CD8-positive, alpha-beta memory T cell (primary cell): ENCODE measurements around the gene MORF4L2. TPM values are rescaled to one million over a fixed set of nuclear protein-coding genes. Genes with fewer than 3 reads are reported as not detected.

Experiments used
- CTCF ChIA-PET: fragments of 350-600 bp; sonication (Branson Sonifier 250); formaldehyde crosslinking; loops from one replicate; lab custom pipeline; 2021; ENCODE audit warnings: antibody characterized with exemption; lab: Charles Lee
- POLR2A ChIA-PET: fragments of 350-600 bp; sonication (Branson Sonifier 250); formaldehyde crosslinking; loops from one replicate; lab custom pipeline; 2021; ENCODE audit warnings: antibody characterized with exemption; lab: Charles Lee
- DNase-seq, 5 donors: peaks; one replicate each; pipeline versions ENCODE4 v3.0.0 to v3.0.0-alpha.2; 2020 to 2022; ENCODE audit warnings: mixed read lengths in 1 of 5
- H3K27ac ChIP-seq: one replicate; pipeline ENCODE4 v1.7.0; 2013; ENCODE audit warnings: low read depth, mild to moderate bottlenecking, low read length, moderate library complexity
- H3K27me3 ChIP-seq: 2 replicates; pipeline ENCODE4 v1.7.0; 2013; ENCODE audit warnings: low read length, mild to moderate bottlenecking; ENCODE audit not compliant: insufficient read depth, poor library complexity, severe bottlenecking
- H3K36me3 ChIP-seq: 2 replicates; pipeline ENCODE4 v1.7.0; 2013; ENCODE audit warnings: mild to moderate bottlenecking, low read length, moderate library complexity; ENCODE audit not compliant: insufficient read depth
- H3K4me1 ChIP-seq: 2 replicates; pipeline ENCODE4 v1.7.0; 2013; ENCODE audit warnings: mild to moderate bottlenecking, low read length, moderate library complexity; ENCODE audit not compliant: insufficient read depth
- H3K4me3 ChIP-seq: 2 replicates; pipeline ENCODE4 v1.7.0; 2013; ENCODE audit warnings: mild to moderate bottlenecking, low read length
- H3K9me3 ChIP-seq: 2 replicates; pipeline ENCODE4 v1.7.0; 2013; ENCODE audit warnings: mild to moderate bottlenecking, low read length
- H3K27ac Mint-ChIP-seq, 8 donors: one replicate each; pipeline ENCODE4 v1.8.0; 2020 to 2021; ENCODE audit warnings: mixed read lengths in 8 of 8, mild to moderate bottlenecking in 6 of 8, inconsistent platforms in 3 of 8, moderate library complexity in 3 of 8
- H3K27me3 Mint-ChIP-seq, 2 donors: one replicate each; pipeline ENCODE4 v1.8.0; 2020 to 2021; ENCODE audit warnings: mixed read lengths in 2 of 2, mild to moderate bottlenecking in 1 of 2, moderate library complexity in 1 of 2
- H3K36me3 Mint-ChIP-seq, 3 donors: one replicate each; pipeline ENCODE4 v1.8.0; 2020 to 2021; ENCODE audit warnings: mixed read lengths in 3 of 3, inconsistent platforms in 1 of 3, mild to moderate bottlenecking in 1 of 3
- H3K4me1 Mint-ChIP-seq, 3 donors: one replicate each; pipeline ENCODE4 v1.8.0; 2020 to 2021; ENCODE audit warnings: mixed read lengths in 3 of 3, inconsistent platforms in 1 of 3, mild to moderate bottlenecking in 1 of 3
- H3K4me3 Mint-ChIP-seq, 7 donors: one replicate each; pipeline ENCODE4 v1.8.0; 2020 to 2021; ENCODE audit warnings: mixed read lengths in 7 of 7, mild to moderate bottlenecking in 6 of 7, moderate library complexity in 4 of 7, inconsistent platforms in 2 of 7
- H3K9me3 Mint-ChIP-seq, 5 donors: one replicate each; pipeline ENCODE4 v1.8.0; 2020 to 2022; ENCODE audit warnings: mixed read lengths in 5 of 5, mild to moderate bottlenecking in 3 of 5, moderate library complexity in 2 of 5, inconsistent platforms in 1 of 5
- polyA plus RNA-seq: library from polyadenylated mRNA; unstranded; fragments of 300-500 nt; fragmentation: Illumina TruSeq; gene quantifications from one replicate; pipeline ENCODE4 v1.2.3, GENCODE V29; 2021
- total RNA-seq, 2 experiments: library from RNA; stranded (reverse); gene quantifications; one replicate each; pipeline ENCODE4 v1.2.3, GENCODE V29; 2021

Gene MORF4L2
- total and polyA plus RNA-seq, 3 experiments from 2014 or later = 80.8 to 202 (median 198) TPM

DNA sequence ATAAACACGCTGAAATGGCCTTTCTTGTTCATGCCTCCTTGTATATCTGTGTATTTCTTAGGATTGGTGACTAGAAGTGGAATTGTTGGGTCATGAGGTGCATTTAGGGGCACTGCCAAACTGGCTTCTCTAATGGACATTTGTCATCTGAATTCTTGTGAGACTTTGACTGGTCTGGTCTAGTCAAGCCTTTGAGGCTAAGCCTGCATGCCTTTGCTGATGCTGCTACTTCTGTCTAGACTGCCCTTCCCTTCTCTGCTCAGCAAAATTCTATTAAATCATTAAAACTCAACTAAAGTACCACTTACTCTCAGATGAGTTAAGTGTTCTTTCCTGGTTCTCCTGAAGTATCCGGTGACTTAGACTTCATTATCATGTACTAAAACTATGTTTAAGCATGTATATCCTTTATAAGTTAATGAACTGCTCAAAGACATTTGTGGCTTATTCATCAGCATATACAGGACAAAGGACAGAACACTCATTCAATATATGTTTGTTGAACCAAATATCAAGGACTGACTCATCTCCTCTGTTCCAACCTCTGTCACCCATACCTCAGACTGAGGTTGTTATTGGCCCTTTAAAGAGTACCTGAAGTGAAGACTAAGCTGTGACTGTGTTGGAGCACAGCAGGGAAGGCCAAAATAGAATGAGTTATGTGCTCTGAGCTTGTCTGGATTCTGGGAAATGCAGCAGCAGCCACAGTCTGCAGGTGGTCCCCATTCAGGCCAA, 48.7 kb downstream of the MORF4L2 start:
- H3K27me3 ChIP-seq = no peaks in the 10 kb centered on the region
- H3K9me3 ChIP-seq = no peaks in the 10 kb centered on the region
- no peak overlapping the region for H3K27ac ChIP-seq
- no peaks in the 10 kb centered on the region for H3K4me1 ChIP-seq
- no peaks in the 10 kb centered on the region for H3K36me3 ChIP-seq
- CTCF ChIA-PET = no interaction called here
- Mint-ChIP-seq H3K36me3 (no peaks in the 10 kb centered on the region), H3K27ac (no peak overlapping the region), H3K4me1 (no peaks in the 10 kb centered on the region), H3K27me3 (peaks cover 6 to 7% of the 10 kb centered on the region in 2 donors), H3K9me3 (no peaks in the 10 kb centered on the region), H3K4me3 (no peak overlapping the region)
- DNase-seq = no peak
- POLR2A ChIA-PET = no interaction called here
- no peak overlapping the region for H3K4me3 ChIP-seq

DNA sequence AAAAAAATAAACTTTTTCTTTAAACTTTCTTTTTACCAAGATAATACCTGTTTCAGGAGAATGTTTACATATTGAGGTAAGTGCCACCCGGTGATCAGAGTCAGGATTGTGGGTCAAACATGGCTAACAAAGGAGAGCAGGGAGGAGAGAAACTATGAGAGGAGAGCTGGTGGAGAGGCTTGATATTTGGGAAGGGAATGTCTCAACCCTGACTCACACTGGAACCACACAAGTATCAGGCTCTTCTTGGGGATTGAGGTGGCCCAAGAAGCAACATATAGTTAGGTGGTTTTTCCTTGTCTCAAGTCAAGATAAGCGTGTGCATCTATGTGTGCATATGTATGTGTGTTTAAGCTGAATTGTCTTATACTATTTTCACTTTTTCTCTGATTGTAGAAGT, 51.1 kb downstream of the MORF4L2 start:
- Histone ChIP-seq H3K27ac (no peak overlapping the region), H3K4me1 (no peaks in the 10 kb centered on the region), H3K27me3 (no peaks in the 10 kb centered on the region), H3K4me3 (no peak overlapping the region), H3K36me3 (no peaks in the 10 kb centered on the region), H3K9me3 (no peaks in the 10 kb centered on the region)
- no peak overlapping the region for H3K27ac Mint-ChIP-seq
- H3K36me3 Mint-ChIP-seq = no peaks in the 10 kb centered on the region
- ChIA-PET POLR2A (no interaction called here), CTCF (no interaction called here)
- no peak for DNase-seq
- H3K27me3 Mint-ChIP-seq = peaks cover 0 to 5% of the 10 kb centered on the region in 2 donors
- H3K4me3 Mint-ChIP-seq = no peak overlapping the region
- no peaks in the 10 kb centered on the region for H3K9me3 Mint-ChIP-seq
- H3K4me1 Mint-ChIP-seq = no peaks in the 10 kb centered on the region

DNA sequence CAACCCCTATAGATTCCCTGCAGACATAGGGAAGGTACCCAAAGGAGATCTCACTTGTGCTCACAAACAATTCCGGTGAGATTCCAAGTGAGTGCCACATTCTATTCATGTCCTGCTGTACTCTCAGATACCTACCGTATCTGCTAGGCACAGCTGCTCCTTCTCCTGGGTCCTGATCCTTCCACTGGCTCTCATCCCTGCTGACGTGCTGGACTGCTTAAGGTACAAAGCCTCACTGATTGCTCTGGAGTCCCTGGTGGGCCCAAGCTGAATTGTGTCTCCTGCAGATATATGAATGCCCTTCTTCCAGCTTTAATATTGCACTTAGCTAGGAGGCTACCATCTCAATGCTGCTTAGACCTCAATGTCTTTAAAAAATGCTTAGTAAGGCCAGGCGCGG, 55.4 kb downstream of the MORF4L2 start:
- no peak overlapping the region for H3K27ac ChIP-seq
- H3K27ac Mint-ChIP-seq = no peak overlapping the region
- no peak overlapping the region for H3K4me3 ChIP-seq
- H3K36me3 ChIP-seq = no peaks in the 10 kb centered on the region
- peaks cover 0 to 11% of the 10 kb centered on the region in 2 donors for H3K27me3 Mint-ChIP-seq
- ChIA-PET POLR2A (no interaction called here), CTCF (interaction anchor here (1.1 kb wide), 1 partner anchor 55 kb away, joined by 3 read pairs; the partner anchor contains the start of gene MORF4L2)
- H3K4me3 Mint-ChIP-seq = no peak overlapping the region
- H3K9me3 Mint-ChIP-seq = no peaks in the 10 kb centered on the region
- no peak for DNase-seq
- no peaks in the 10 kb centered on the region for H3K9me3 ChIP-seq
- H3K4me1 Mint-ChIP-seq = peaks cover 12 to 19% (median 14%) of the 10 kb centered on the region in 3 donors
- peaks cover 4% of the 10 kb centered on the region for H3K4me1 ChIP-seq
- H3K36me3 Mint-ChIP-seq = peaks cover 0 to 5% (median 0%) of the 10 kb centered on the region in 3 donors
- H3K27me3 ChIP-seq = no peaks in the 10 kb centered on the region

DNA sequence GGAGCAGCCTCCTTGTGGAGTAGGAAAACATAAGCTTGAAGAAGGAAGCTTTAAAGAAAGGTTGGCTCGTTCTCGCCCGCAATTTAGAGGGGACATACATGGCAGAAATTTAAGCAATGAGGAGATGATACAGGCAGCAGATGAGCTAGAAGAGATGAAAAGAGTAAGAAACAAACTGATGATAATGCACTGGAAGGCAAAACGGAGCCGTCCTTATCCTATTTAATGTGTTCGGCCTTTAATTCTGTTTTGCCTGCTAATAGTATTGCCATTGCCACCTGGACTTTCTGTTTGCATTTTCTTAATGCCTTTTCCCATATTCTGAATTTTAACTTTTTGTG, 56.4 kb downstream of the MORF4L2 start:
- no peak for DNase-seq
- H3K36me3 ChIP-seq = no peaks in the 10 kb centered on the region
- Mint-ChIP-seq H3K4me1 (peaks cover 12 to 19% (median 14%) of the 10 kb centered on the region in 3 donors), H3K9me3 (no peaks in the 10 kb centered on the region), H3K27me3 (peaks cover 0 to 8% of the 10 kb centered on the region in 2 donors), H3K4me3 (peak overlapping the region; percentile 84 to 94 (median 88)), H3K27ac (peak overlapping the region in 2 of 8 donors; percentile 8 to 96), H3K36me3 (peaks cover 0 to 5% (median 0%) of the 10 kb centered on the region in 3 donors)
- H3K9me3 ChIP-seq = no peaks in the 10 kb centered on the region
- H3K4me3 ChIP-seq = peak overlapping the region; percentile 82
- POLR2A ChIA-PET = no interaction called here
- CTCF ChIA-PET = interaction anchor here (1.1 kb wide), 1 partner anchor 56 kb away, joined by 3 read pairs; the partner anchor contains the start of gene MORF4L2
- H3K4me1 ChIP-seq = peaks cover 4% of the 10 kb centered on the region
- no peak overlapping the region for H3K27ac ChIP-seq
- H3K27me3 ChIP-seq = no peaks in the 10 kb centered on the region

DNA sequence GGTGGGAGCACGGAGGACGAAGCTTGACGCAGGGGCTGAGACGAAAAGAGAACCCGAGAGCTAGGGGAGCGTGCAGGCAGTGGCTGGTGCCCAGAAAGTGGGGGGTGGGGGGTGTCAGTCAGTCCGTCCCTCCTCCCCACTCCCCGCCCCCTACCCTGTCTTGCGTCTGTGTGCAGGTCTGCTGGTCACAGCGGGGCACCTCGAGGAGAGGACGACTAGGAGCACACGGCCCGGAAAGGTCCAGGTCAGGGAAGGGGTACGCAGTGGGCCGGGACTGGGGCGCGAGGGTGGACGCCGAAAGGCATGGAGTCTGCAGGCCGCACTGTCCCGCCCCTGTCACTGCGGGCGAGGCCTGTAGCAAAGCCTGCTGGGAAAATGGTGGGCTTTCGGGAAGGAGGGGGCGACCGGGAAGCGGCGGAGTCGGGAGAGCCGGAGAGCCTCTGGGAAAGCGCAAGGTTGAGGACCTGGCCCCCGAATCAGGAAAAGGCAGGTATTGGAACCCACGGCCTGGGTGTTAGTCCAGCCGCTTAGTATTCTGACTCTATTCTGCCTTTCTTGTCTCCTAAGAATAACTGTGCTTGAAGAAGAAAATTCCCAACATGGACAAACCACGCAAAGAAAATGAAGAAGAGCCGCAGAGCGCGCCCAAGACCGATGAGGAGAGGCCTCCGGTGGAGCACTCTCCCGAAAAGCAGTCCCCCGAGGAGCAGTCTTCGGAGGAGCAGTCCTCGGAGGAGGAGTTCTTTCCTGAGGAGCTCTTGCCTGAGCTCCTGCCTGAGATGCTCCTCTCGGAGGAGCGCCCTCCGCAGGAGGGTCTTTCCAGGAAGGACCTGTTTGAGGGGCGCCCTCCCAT, 57.0 kb downstream of the MORF4L2 start:
- Histone ChIP-seq H3K27me3 (no peaks in the 10 kb centered on the region), H3K4me3 (peak overlapping the region; percentile 82), H3K9me3 (no peaks in the 10 kb centered on the region), H3K4me1 (peaks cover 4% of the 10 kb centered on the region), H3K36me3 (no peaks in the 10 kb centered on the region), H3K27ac (peak overlapping the region; percentile 70)
- peak overlapping the region; percentile 77 to 96 (median 89) for H3K27ac Mint-ChIP-seq
- ChIA-PET CTCF (no interaction called here), POLR2A (no interaction called here)
- H3K4me1 Mint-ChIP-seq = peaks cover 12 to 19% (median 14%) of the 10 kb centered on the region in 3 donors
- peak in 3 of 5 donors; percentile 2 to 44 (median 26) for DNase-seq
- peaks cover 0 to 5% (median 0%) of the 10 kb centered on the region in 3 donors for H3K36me3 Mint-ChIP-seq
- peaks cover 0 to 7% of the 10 kb centered on the region in 2 donors for H3K27me3 Mint-ChIP-seq
- no peaks in the 10 kb centered on the region for H3K9me3 Mint-ChIP-seq
- peak overlapping the region; percentile 84 to 94 (median 88) for H3K4me3 Mint-ChIP-seq

DNA sequence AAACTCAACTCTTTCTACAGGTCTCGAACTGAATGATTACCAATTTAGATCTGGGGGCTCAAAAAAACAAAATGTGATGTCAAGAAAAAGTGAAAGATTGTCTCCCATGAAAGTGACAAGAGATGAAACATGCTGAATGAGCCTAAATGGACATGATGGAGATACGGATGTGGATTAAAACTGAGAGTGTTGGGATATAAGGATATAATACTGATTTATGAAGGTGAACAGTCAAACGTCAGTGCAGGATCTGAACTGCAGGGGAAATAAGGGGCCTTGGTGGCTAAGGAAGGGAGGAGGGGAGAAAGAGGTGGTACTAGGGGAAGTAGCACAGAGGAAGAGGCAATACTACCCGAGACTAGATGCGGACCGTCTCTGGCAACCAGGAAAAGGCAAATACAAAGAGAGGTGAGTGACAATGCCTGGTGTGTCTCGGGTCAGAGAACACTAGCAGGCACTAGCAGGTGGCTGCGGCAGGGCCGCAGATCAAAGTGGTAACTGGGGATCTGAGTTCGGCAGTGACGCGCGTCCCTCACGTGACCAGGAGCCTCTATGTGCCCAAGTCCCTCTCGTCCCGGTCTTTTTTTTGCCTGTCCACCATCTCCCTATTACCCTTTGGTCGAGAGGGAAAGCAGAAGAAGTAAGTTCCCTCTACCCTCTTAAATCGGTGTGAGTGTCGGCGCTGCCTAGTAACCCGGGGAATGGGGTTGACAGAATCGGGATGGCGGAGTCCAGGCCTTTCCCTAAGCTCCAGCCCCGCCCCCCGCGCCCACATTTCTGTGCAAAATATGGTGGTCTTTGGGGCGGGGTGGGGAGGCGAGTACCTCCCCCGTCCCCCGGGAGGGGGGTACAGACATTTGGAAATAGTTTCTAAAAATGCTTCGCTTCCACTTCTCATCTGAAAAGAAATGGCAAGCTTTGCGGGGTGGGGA, 57.8 kb downstream of the MORF4L2 start, which contains the start of gene TCEAL1:
TSS of gene TCEAL1 (plus strand) at position 590 of the 932 bp plus-strand sequence. CDS start 942 bp downstream, outside the sequence.
- Histone ChIP-seq H3K4me3 (peak within 1 kb of the TSS; percentile 82), H3K9me3 (no peaks in the 10 kb centered on the region), H3K27me3 (no peaks in the 10 kb centered on the region), H3K36me3 (no peaks in the 10 kb centered on the region), H3K4me1 (peaks cover 4% of the 10 kb centered on the region), H3K27ac (peak within 1 kb of the TSS; percentile 70)
- CTCF ChIA-PET = no interaction called here
- POLR2A ChIA-PET = no interaction called here
- H3K4me3 Mint-ChIP-seq = peak within 1 kb of the TSS; percentile 84 to 94 (median 88)
- H3K36me3 Mint-ChIP-seq = peaks cover 0 to 5% (median 0%) of the 10 kb centered on the region in 3 donors
- peaks cover 0 to 7% of the 10 kb centered on the region in 2 donors for H3K27me3 Mint-ChIP-seq
- H3K27ac Mint-ChIP-seq = peak within 1 kb of the TSS; percentile 77 to 96 (median 89)
- no peaks in the 10 kb centered on the region for H3K9me3 Mint-ChIP-seq
- peaks cover 12 to 19% (median 14%) of the 10 kb centered on the region in 3 donors for H3K4me1 Mint-ChIP-seq
- DNase-seq = peak; percentile 8 to 59 (median 35)

DNA sequence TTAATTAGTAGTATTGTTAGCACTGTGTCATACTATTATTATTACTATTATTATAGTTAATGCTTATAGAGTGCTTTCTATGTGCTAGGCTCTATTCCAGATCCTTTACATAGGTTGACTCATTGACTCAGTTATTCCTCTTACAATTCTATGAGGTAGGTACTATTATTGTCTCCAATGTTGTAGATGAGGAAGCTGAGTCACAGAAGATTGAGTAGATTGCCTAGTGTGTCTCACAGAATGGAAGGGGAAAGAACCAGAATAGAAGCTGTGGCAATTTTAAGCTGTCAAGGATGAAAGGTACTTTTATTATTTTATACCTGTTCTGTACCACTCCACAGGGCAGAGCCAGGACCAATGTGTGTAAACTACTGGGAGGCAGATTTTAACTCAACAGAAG, 59.6 kb downstream of the MORF4L2 start:
- CTCF ChIA-PET = no interaction called here
- H3K4me3 ChIP-seq = no peak overlapping the region
- H3K27me3 Mint-ChIP-seq = peaks cover 0 to 7% of the 10 kb centered on the region in 2 donors
- H3K27ac Mint-ChIP-seq = peak overlapping the region in 1 of 8 donors; percentile 75
- DNase-seq = no peak
- H3K27ac ChIP-seq = no peak overlapping the region
- H3K9me3 Mint-ChIP-seq = no peaks in the 10 kb centered on the region
- H3K27me3 ChIP-seq = no peaks in the 10 kb centered on the region
- H3K4me1 ChIP-seq = peaks cover 4% of the 10 kb centered on the region
- POLR2A ChIA-PET = no interaction called here
- H3K9me3 ChIP-seq = no peaks in the 10 kb centered on the region
- no peak overlapping the region for H3K4me3 Mint-ChIP-seq
- H3K36me3 ChIP-seq = no peaks in the 10 kb centered on the region
- H3K36me3 Mint-ChIP-seq = peaks cover 0 to 5% (median 0%) of the 10 kb centered on the region in 3 donors
- peaks cover 12 to 19% (median 14%) of the 10 kb centered on the region in 3 donors for H3K4me1 Mint-ChIP-seq
